HL-60 (cell line): ENCODE results near the gene A3GALT2.
"Not testable (repeated sequence)": the region's sequence is repeated elsewhere in the genome, so short reads cannot be mapped to it uniquely, and the experiment has no call there.

Source experiments
- DNase-seq, 2 experiments: peaks; one replicate each; pipeline ENCODE4 v3.0.0-alpha.2; 2010 to 2020; ENCODE audit warnings: low read depth in 1 of 2, low spot score in 1 of 2
- H3K27ac ChIP-seq: fragments of 250-450 bp; sonication (Bioruptor Pico); replicated peaks from 2 replicates; pipeline ENCODE4 v1.5.1; 2020; ENCODE audit warnings: mild to moderate bottlenecking, moderate library complexity
- H3K27me3 ChIP-seq: fragments of 250-450 bp; sonication (Bioruptor Pico); 2 replicates; pipeline ENCODE4 v1.5.1; 2021; ENCODE audit warnings: mild to moderate bottlenecking, moderate library complexity; ENCODE audit not compliant: insufficient read depth, poor library complexity, severe bottlenecking
- H3K4me3 ChIP-seq: replicated peaks from 2 replicates; pipeline ENCODE4 v1.5.1; 2011; ENCODE audit warnings: mild to moderate bottlenecking, control low read depth, low read length; ENCODE audit not compliant: insufficient read depth
- CTCF ChIP-seq: IDR thresholded peaks from one replicate; pipeline ENCODE4 v1.5.1; 2011; ENCODE audit warnings: low read length, control low read depth, inconsistent platforms; ENCODE audit not compliant: insufficient read depth
- GABPA ChIP-seq: IDR thresholded peaks from 2 replicates; pipeline ENCODE4 v1.6.1; 2012; ENCODE audit warnings: low read depth
- POLR2AphosphoS5 ChIP-seq: IDR thresholded peaks from 2 replicates; pipeline ENCODE4 v1.6.1; 2012; ENCODE audit warnings: low read depth
- REST ChIP-seq: IDR thresholded peaks from 2 replicates; pipeline ENCODE4 v1.6.1; 2012; ENCODE audit warnings: low read depth; ENCODE audit not compliant: insufficient replicate concordance
- SPI1 ChIP-seq: IDR thresholded peaks from 2 replicates; pipeline ENCODE4 v1.6.1; 2012; ENCODE audit warnings: low read depth, mild to moderate bottlenecking, borderline replicate concordance

Gene A3GALT2

GRCh38 chr1:33294071-33295010 is 26.6 kb downstream of the A3GALT2 start:
- Histone ChIP-seq H3K27me3 (no peaks in the 10 kb centered on the region), H3K4me3 (no peak overlapping the region), H3K27ac (no peak overlapping the region)
- no peak for DNase-seq
- TF ChIP-seq SPI1 = no peak
- no peak for TF ChIP-seq GABPA
- no peak for TF ChIP-seq CTCF
- TF ChIP-seq POLR2AphosphoS5 = no peak
- TF ChIP-seq REST = no peak

GRCh38 chr1:33292726-33293340 is 28.1 kb downstream of the A3GALT2 start:
- H3K27me3 ChIP-seq = no peaks in the 10 kb centered on the region
- DNase-seq = no peak
- H3K27ac ChIP-seq = no peak overlapping the region
- TF ChIP-seq SPI1 (no peak), CTCF (no peak), REST (no peak), POLR2AphosphoS5 (no peak), GABPA (no peak)
- no peak overlapping the region for H3K4me3 ChIP-seq

GRCh38 chr1:33290615-33291014 is 30.3 kb downstream of the A3GALT2 start:
- not testable (repeated sequence) for H3K4me3 ChIP-seq, DNase-seq, H3K27ac ChIP-seq, H3K27me3 ChIP-seq

GRCh38 chr1:33289858-33290154 is 31.1 kb downstream of the A3GALT2 start:
- no peak for TF ChIP-seq SPI1
- no peak for TF ChIP-seq POLR2AphosphoS5
- TF ChIP-seq REST = no peak
- no peak for TF ChIP-seq GABPA
- no peak for TF ChIP-seq CTCF
- Histone ChIP-seq H3K27me3 (no peaks in the 10 kb centered on the region), H3K27ac (no peak overlapping the region), H3K4me3 (no peak overlapping the region)
- DNase-seq = no peak
